Measurements from ENCODE around the gene C5orf58. TPM values are rescaled to one million over a fixed set of nuclear protein-coding genes. Genes with fewer than 3 reads are reported as not detected.

C5orf58 gene
- polyA plus RNA-seq, 1 donor (not counting 4 experiments of a cell fraction or from before 2014, with no cell fraction given): not detected

DNA sequence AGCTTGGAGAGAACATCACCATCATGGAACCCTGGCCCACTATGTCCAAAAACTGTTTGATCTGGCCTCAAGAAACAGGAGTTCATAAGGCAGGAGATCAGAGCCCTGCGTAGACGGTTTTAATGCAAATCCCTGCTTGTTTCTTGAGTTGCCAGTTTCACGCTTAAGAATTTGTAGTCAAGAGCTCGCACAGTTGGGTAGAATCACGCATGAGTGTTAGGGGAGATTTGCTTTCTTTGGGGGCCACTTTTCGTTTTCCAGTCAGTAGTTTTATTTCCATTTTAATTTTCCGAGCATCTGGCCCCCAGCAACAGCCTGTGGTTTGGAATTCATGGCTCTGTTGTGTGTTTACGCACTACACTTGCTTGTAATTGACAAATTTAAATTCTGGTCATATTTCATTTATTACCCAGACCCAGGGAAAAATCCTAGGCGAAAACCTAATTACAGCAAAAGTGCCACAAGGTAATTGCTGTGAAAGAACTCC, 6.6 kb upstream of the C5orf58 start:
- TF ChIP-seq, protein P1, sequence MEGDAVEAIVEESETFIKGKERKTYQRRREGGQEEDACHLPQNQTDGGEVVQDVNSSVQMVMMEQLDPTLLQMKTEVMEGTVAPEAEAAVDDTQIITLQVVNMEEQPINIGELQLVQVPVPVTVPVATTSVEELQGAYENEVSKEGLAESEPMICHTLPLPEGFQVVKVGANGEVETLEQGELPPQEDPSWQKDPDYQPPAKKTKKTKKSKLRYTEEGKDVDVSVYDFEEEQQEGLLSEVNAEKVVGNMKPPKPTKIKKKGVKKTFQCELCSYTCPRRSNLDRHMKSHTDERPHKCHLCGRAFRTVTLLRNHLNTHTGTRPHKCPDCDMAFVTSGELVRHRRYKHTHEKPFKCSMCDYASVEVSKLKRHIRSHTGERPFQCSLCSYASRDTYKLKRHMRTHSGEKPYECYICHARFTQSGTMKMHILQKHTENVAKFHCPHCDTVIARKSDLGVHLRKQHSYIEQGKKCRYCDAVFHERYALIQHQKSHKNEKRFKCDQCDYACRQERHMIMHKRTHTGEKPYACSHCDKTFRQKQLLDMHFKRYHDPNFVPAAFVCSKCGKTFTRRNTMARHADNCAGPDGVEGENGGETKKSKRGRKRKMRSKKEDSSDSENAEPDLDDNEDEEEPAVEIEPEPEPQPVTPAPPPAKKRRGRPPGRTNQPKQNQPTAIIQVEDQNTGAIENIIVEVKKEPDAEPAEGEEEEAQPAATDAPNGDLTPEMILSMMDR (optimal IDR thresholded peaks at IDR 0.05 in 1 of 3, IDR thresholded peaks at IDR 0.05 in 1 of 3, conservative IDR thresholded peaks at IDR 0.05 in 1 of 3; ENCODE audit: extremely low read depth in 1 of 3, insufficient read depth in 2 of 3, low read length in 3 of 3): no peak
- no peak for TF ChIP-seq EZH2 (IDR thresholded peaks at IDR 0.05; ENCODE audit: low read length)
- dilution Hi-C loops (cut with MboI; ENCODE audit: extremely low pct_ligation_motif_present, low sequenced_read_pairs): no loop called here
- Histone ChIP-seq H3K9me1 (ENCODE audit: control insufficient read depth, extremely low read depth, insufficient read depth, low read length) (no peaks in the 10 kb centered on the region), H3K27me3 (ENCODE audit: control insufficient read depth, extremely low read depth, insufficient read depth, low read length) (no peaks in the 10 kb centered on the region), H3K79me2 (ENCODE audit: control insufficient read depth, insufficient read depth, low read length) (no peaks in the 10 kb centered on the region), H3K4me1 (ENCODE audit: control insufficient read depth, extremely low read depth, insufficient read depth, low read length) (no peaks in the 10 kb centered on the region), H3K36me3 (ENCODE audit: control insufficient read depth in 2 of 2, extremely low read depth in 1 of 2, insufficient read depth in 2 of 2, low read length in 2 of 2) (no peaks in the 10 kb centered on the region), H3K9me3 (ENCODE audit: control insufficient read depth, low read depth, low read length) (no peaks in the 10 kb centered on the region), H3K4me3 (ENCODE audit: control insufficient read depth in 2 of 3, extremely low read depth in 1 of 3, insufficient read depth in 2 of 3, low read depth in 1 of 3, low read length in 3 of 3) (no peak overlapping the region), H3K4me2 (ENCODE audit: control insufficient read depth, extremely low read depth, insufficient read depth, low read depth, low read length) (no peak overlapping the region), H3K27ac (ENCODE audit: control insufficient read depth, insufficient read depth, low read length) (no peak overlapping the region), H3K9ac (ENCODE audit: control insufficient read depth, extremely low read depth, insufficient read depth, low read length) (no peak overlapping the region), H4K20me1 (ENCODE audit: control insufficient read depth, extremely low read depth, insufficient read depth, low read length) (no peaks in the 10 kb centered on the region), H2AFZ (ENCODE audit: control insufficient read depth, low read length) (no peak overlapping the region)
- DNase-seq (ENCODE audit: low read depth, low spot score): no peak
- FAIRE-seq: no peak

DNA sequence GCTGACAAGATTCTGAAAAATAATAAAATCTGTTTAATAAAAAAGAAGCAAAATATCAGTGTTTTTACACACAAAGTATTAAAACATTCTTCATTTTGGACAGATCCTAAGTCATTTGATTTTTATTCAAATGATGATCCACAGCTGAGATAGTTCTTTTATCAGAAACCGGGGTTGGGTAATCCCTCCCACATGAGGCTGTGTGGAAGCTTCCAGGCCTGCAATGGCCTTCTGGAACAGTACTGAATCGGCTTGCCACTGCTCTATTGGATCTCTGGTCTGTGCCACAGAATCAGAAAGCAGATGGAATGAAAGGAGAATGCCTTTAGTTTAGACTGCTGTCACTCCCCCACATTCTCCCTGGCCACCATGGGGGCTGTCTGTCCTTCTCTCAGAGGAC, 6.1 kb upstream of the C5orf58 start:
- TF ChIP-seq EZH2 (IDR thresholded peaks at IDR 0.05; ENCODE audit: low read length): no peak
- TF ChIP-seq, protein P1 (optimal IDR thresholded peaks at IDR 0.05 in 1 of 3, IDR thresholded peaks at IDR 0.05 in 1 of 3, conservative IDR thresholded peaks at IDR 0.05 in 1 of 3; ENCODE audit: extremely low read depth in 1 of 3, insufficient read depth in 2 of 3, low read length in 3 of 3): no peak
- H3K79me2 ChIP-seq (ENCODE audit: control insufficient read depth, insufficient read depth, low read length): no peaks in the 10 kb centered on the region
- H4K20me1 ChIP-seq (ENCODE audit: control insufficient read depth, extremely low read depth, insufficient read depth, low read length): no peaks in the 10 kb centered on the region
- H3K4me2 ChIP-seq (ENCODE audit: control insufficient read depth, extremely low read depth, insufficient read depth, low read depth, low read length): no peak overlapping the region
- no peak overlapping the region for H2AFZ ChIP-seq (ENCODE audit: control insufficient read depth, low read length)
- DNase-seq (ENCODE audit: low read depth, low spot score) (no peak), FAIRE-seq (no peak)
- H3K27me3 ChIP-seq (ENCODE audit: control insufficient read depth, extremely low read depth, insufficient read depth, low read length): no peaks in the 10 kb centered on the region
- no peaks in the 10 kb centered on the region for H3K4me1 ChIP-seq (ENCODE audit: control insufficient read depth, extremely low read depth, insufficient read depth, low read length)
- H3K9me1 ChIP-seq (ENCODE audit: control insufficient read depth, extremely low read depth, insufficient read depth, low read length): no peaks in the 10 kb centered on the region
- H3K36me3 ChIP-seq (ENCODE audit: control insufficient read depth in 2 of 2, extremely low read depth in 1 of 2, insufficient read depth in 2 of 2, low read length in 2 of 2): no peaks in the 10 kb centered on the region
- H3K9ac ChIP-seq (ENCODE audit: control insufficient read depth, extremely low read depth, insufficient read depth, low read length): no peak overlapping the region
- no peak overlapping the region for H3K4me3 ChIP-seq (ENCODE audit: control insufficient read depth in 2 of 3, extremely low read depth in 1 of 3, insufficient read depth in 2 of 3, low read depth in 1 of 3, low read length in 3 of 3)
- H3K9me3 ChIP-seq (ENCODE audit: control insufficient read depth, low read depth, low read length): no peaks in the 10 kb centered on the region
- dilution Hi-C loops (cut with MboI; ENCODE audit: extremely low pct_ligation_motif_present, low sequenced_read_pairs): no loop called here
- no peak overlapping the region for H3K27ac ChIP-seq (ENCODE audit: control insufficient read depth, insufficient read depth, low read length)

Measured in keratinocyte (primary cell).